Measurements from ENCODE around the gene CCR8.
"Not testable (repeated sequence)": the region's sequence is repeated elsewhere in the genome, so short reads cannot be mapped to it uniquely, and the experiment has no call there.

- TF ChIP-seq CTCF, POLR2A, POLR2AphosphoS5, EP300 (IDR thresholded peaks at IDR 0.05): not testable (repeated sequence)
Measured at GRCh38 chr3:39370450-39370849, 40.9 kb downstream of the CCR8 start.
